HFFc6 (cell line): ENCODE data around the gene ANTXR1. TPM values are rescaled to one million over a fixed set of nuclear protein-coding genes. Genes with fewer than 3 reads are reported as not detected.

Experiments used
- DNase-seq: peaks from one replicate; pipeline ENCODE4 v3.0.0-alpha.2; 2018
- H3K27ac Mint-ChIP-seq: 2 replicates; pipeline ENCODE4 v1.8.0; 2020; ENCODE audit warnings: mild to moderate bottlenecking, mixed read lengths
- H3K27me3 Mint-ChIP-seq: 2 replicates; pipeline ENCODE4 v1.8.0; 2021; ENCODE audit warnings: mild to moderate bottlenecking, moderate library complexity, mixed read lengths; ENCODE audit not compliant: insufficient read depth
- H3K36me3 Mint-ChIP-seq: 2 replicates; pipeline ENCODE4 v1.8.0; 2021; ENCODE audit warnings: low read depth, mixed read lengths
- H3K4me1 Mint-ChIP-seq: 2 replicates; pipeline ENCODE4 v1.8.0; 2020; ENCODE audit warnings: low read depth, mixed read lengths
- H3K4me3 Mint-ChIP-seq: 2 replicates; pipeline ENCODE4 v1.8.0; 2020; ENCODE audit warnings: mild to moderate bottlenecking, moderate library complexity, mixed read lengths
- H3K9me3 Mint-ChIP-seq: 2 replicates; pipeline ENCODE4 v1.8.0; 2020; ENCODE audit warnings: mild to moderate bottlenecking, mixed read lengths
- CTCF ChIP-seq: fragments of 200-600 bp; sonication (generic); IDR thresholded peaks from 2 replicates; pipeline ENCODE4 v1.5.0; 2021; ENCODE audit warnings: antibody characterized with exemption, mild to moderate bottlenecking
- total RNA-seq, 6 experiments: library from RNA; stranded (reverse); fragmentation: NEBNext Ultra II Directional; extraction: Animal tissue kit (Norgen Biotek cat#: 25700); gene quantifications; 2 replicates in 1 of 6; 3 replicates in 5 of 6; pipeline ENCODE4 v1.2.3, GENCODE V29; 2021

ANTXR1 gene
- total RNA-seq, 6 experiments from 2014 or later = 98.0 to 137 (median 124) TPM

DNA sequence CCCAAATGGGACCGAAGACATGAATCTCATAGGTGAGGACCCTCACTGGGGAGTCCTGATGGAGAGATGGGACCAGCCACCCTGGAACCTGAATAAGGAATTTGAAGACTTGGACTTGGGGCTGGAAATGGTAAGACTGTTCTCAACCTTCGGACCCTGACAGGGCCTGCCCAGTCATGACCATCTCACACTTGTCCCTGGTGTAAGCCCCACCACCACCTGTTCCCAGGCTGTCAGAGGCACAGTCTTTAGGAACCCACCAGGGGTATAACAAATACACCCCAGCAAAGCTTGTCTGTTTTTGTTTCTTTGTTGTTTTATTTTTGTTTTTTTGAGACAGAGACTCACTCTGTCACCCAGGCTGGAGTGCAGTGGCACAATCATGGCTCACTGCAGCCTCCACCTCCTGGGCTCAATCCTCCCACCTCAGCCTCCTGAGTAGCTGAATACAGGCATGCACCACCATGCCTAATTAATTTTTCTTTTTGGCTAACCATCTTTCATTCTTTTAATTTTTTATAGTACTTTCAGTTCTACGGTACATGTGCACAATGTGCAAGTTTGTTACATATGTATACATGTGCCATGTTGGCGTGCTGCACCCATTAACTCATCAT, 267.9 kb downstream of the ANTXR1 start:
- TF ChIP-seq CTCF = no peak
- H3K27ac Mint-ChIP-seq = no peak overlapping the region
- no peak for DNase-seq
- peaks cover 20% of the 10 kb centered on the region for H3K4me1 Mint-ChIP-seq
- H3K36me3 Mint-ChIP-seq = no peaks in the 10 kb centered on the region
- no peaks in the 10 kb centered on the region for H3K9me3 Mint-ChIP-seq
- no peak overlapping the region for H3K4me3 Mint-ChIP-seq
- no peaks in the 10 kb centered on the region; the same call in 1 of the 2 replicates for H3K27me3 Mint-ChIP-seq

DNA sequence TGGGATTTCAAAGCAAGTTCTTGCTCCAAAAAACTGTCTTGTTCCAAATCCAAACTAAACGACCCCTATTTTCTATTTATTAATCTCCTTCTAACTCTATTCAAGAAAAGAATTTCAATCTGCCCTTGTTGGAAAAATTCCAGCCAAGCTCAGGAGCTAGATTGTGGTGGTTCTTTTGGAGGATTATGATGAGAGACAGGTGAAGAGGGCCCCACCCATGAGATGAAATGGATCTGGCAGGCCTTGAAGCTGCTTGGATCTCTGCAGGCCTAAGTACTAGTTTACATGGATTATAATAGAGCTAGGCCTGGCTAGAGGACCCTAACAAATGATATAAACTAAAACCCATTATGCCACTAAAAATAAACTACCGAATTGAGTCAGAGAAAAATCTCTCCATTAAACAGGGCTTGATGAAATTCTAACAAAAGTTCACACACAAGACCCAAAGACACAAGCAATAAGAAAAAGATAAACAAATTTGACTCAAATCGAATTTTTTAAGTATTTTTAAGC, 272.5 kb downstream of the ANTXR1 start:
- no peak overlapping the region for H3K4me3 Mint-ChIP-seq
- DNase-seq = no peak
- H3K27me3 Mint-ChIP-seq = no peaks in the 10 kb centered on the region; the same call in 1 of the 2 replicates
- peaks cover 2% of the 10 kb centered on the region; the same call in 1 of the 2 replicates for H3K4me1 Mint-ChIP-seq
- no peaks in the 10 kb centered on the region for H3K36me3 Mint-ChIP-seq
- no peak overlapping the region for H3K27ac Mint-ChIP-seq
- H3K9me3 Mint-ChIP-seq = no peaks in the 10 kb centered on the region
- no peak for TF ChIP-seq CTCF

DNA sequence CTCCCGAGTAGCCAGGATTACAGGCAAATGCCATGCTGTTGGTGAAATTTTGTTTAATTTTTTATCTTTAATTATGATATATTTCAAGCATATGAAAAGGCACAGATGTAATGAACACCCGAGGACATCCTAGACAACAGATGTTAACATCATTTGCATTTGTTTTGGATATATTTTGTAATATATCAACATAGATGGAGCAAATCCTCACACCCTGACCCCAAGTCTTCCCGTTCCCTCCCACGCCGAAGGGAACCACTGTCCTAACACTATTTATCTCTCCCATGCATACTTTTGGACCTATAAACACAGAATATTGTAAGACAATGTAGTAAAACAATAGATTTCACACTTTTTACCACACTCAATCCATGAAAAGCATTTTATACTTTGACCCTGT, 274.6 kb downstream of the ANTXR1 start:
- peaks cover 2% of the 10 kb centered on the region; the same call in 1 of the 2 replicates for H3K27me3 Mint-ChIP-seq
- no peak overlapping the region for H3K4me3 Mint-ChIP-seq
- H3K27ac Mint-ChIP-seq = no peak overlapping the region
- H3K9me3 Mint-ChIP-seq = no peaks in the 10 kb centered on the region
- no peaks in the 10 kb centered on the region for H3K36me3 Mint-ChIP-seq
- no peak for TF ChIP-seq CTCF
- peaks cover 16% of the 10 kb centered on the region for H3K4me1 Mint-ChIP-seq
- DNase-seq = no peak

GRCh38 chr2:69288429-69288828, 275.4 kb downstream of the ANTXR1 start:
- Mint-ChIP-seq H3K4me3 (no peak overlapping the region), H3K27me3 (peaks cover 2% of the 10 kb centered on the region; the same call in 1 of the 2 replicates), H3K9me3 (no peaks in the 10 kb centered on the region), H3K27ac (no peak overlapping the region), H3K4me1 (peaks cover 16% of the 10 kb centered on the region), H3K36me3 (no peaks in the 10 kb centered on the region)
- TF ChIP-seq CTCF = no peak
- DNase-seq = no peak

- H3K4me1 Mint-ChIP-seq = peaks cover 16% of the 10 kb centered on the region
- H3K36me3 Mint-ChIP-seq = no peaks in the 10 kb centered on the region
- peak overlapping the region; percentile 50 for H3K27ac Mint-ChIP-seq
- peak; percentile 43 for DNase-seq
- no peaks in the 10 kb centered on the region for H3K9me3 Mint-ChIP-seq
- peaks cover 6% of the 10 kb centered on the region for H3K27me3 Mint-ChIP-seq
- TF ChIP-seq CTCF = no peak
- no peak overlapping the region for H3K4me3 Mint-ChIP-seq
Measured at GRCh38 chr2:69291004-69291650, 278.1 kb downstream of the ANTXR1 start.
